GM23338 (cell line): Measurements from ENCODE around the gene IL1RL1. TPM values are rescaled to one million over a fixed set of nuclear protein-coding genes. Genes with fewer than 3 reads are reported as not detected.

Source experiments
- ATAC-seq: fragments of 200-7000 bp; cut with Tn5 transposase; 3 replicates; pipeline ENCODE4 v1.9.1; 2020
- DNase-seq: peaks from one replicate; pipeline ENCODE4 v3.0.0-alpha.2; 2015; ENCODE audit warnings: low spot score
- H2AFZ ChIP-seq: fragments of 200-600 bp; sonication (generic); 2 replicates; pipeline ENCODE4 v1.8.0; 2016; ENCODE audit warnings: antibody characterized with exemption, mild to moderate bottlenecking, moderate library complexity
- H3F3A ChIP-seq: fragments of 200-600 bp; sonication (generic); replicated peaks from 2 replicates; pipeline ENCODE4 v1.8.0; 2017; ENCODE audit warnings: antibody characterized with exemption, mixed run types, low read depth
- H3K27ac ChIP-seq: fragments of 200-600 bp; sonication (generic); 2 replicates; pipeline ENCODE4 v1.6.1; 2016; ENCODE audit warnings: low read depth
- H3K27me3 ChIP-seq: fragments of 200-600 bp; sonication (generic); 2 replicates; pipeline ENCODE4 v1.8.0; 2016; ENCODE audit warnings: mild to moderate bottlenecking, mixed run types, moderate library complexity; ENCODE audit not compliant: insufficient read depth
- H3K36me3 ChIP-seq: fragments of 200-600 bp; sonication (generic); 2 replicates; pipeline ENCODE4 v1.8.0; 2016; ENCODE audit warnings: mild to moderate bottlenecking; ENCODE audit not compliant: insufficient read depth
- H3K4me1 ChIP-seq: fragments of 200-600 bp; sonication (generic); 2 replicates; pipeline ENCODE4 v1.8.0; 2016; ENCODE audit warnings: mild to moderate bottlenecking, moderate library complexity; ENCODE audit not compliant: insufficient read depth
- H3K4me2 ChIP-seq: fragments of 200-600 bp; sonication (generic); 2 replicates; pipeline ENCODE4 v1.7.1; 2017; ENCODE audit warnings: mixed run types
- H3K4me3 ChIP-seq: fragments of 200-600 bp; sonication (generic); 2 replicates; pipeline ENCODE4 v1.6.1; 2016; ENCODE audit warnings: mixed run types
- H3K79me2 ChIP-seq: fragments of 200-600 bp; sonication (generic); replicated peaks from 2 replicates; pipeline ENCODE4 v1.8.0; 2017; ENCODE audit warnings: mild to moderate bottlenecking; ENCODE audit not compliant: insufficient read depth
- H3K9me2 ChIP-seq: fragments of 200-600 bp; sonication (generic); 2 replicates; pipeline ENCODE4 v1.8.0; 2017; ENCODE audit not compliant: insufficient read depth
- H4K20me1 ChIP-seq: fragments of 200-600 bp; sonication (generic); replicated peaks from 2 replicates; pipeline ENCODE4 v1.8.0; 2017; ENCODE audit warnings: mild to moderate bottlenecking; ENCODE audit not compliant: insufficient read depth
- H3K27ac Mint-ChIP-seq: 2 replicates; pipeline ENCODE4 v1.8.0; 2020; ENCODE audit warnings: inconsistent platforms, mild to moderate bottlenecking, moderate library complexity, mixed read lengths
- H3K27me3 Mint-ChIP-seq: 3 replicates; pipeline ENCODE4 v1.8.0; 2022; ENCODE audit warnings: low read depth, mild to moderate bottlenecking, moderate library complexity, mixed read lengths, inconsistent platforms; ENCODE audit not compliant: insufficient read depth, poor library complexity
- H3K36me3 Mint-ChIP-seq: 3 replicates; pipeline ENCODE4 v1.8.0; 2021; ENCODE audit warnings: low read depth, mild to moderate bottlenecking, inconsistent platforms, moderate library complexity, mixed read lengths
- H3K4me1 Mint-ChIP-seq: 3 replicates; pipeline ENCODE4 v1.8.0; 2020; ENCODE audit warnings: mild to moderate bottlenecking, inconsistent platforms, mixed read lengths
- H3K4me3 Mint-ChIP-seq: 3 replicates; pipeline ENCODE4 v1.8.0; 2021; ENCODE audit warnings: moderate library complexity, mild to moderate bottlenecking, inconsistent platforms, mixed read lengths
- H3K9me3 Mint-ChIP-seq: 3 replicates; pipeline ENCODE4 v1.8.0; 2020; ENCODE audit warnings: moderate library complexity, mild to moderate bottlenecking, inconsistent platforms, mixed read lengths
- CREB1 ChIP-seq: fragments of 250-450 bp; sonication (Bioruptor Pico); IDR thresholded peaks from 2 replicates; pipeline ENCODE4 v1.5.0; 2020; ENCODE audit warnings: low read depth, mild to moderate bottlenecking, moderate library complexity
- CTCF ChIP-seq, 2 experiments: fragments of 200-600 bp in 1 of 2; sonication (generic) in 1 of 2; conservative IDR thresholded peaks; 2 replicates each; pipeline versions ENCODE4 v1.5.1 to v1.6.1; 2016 to 2017; ENCODE audit warnings: antibody characterized with exemption in 2 of 2, low read depth in 2 of 2, mild to moderate bottlenecking in 2 of 2, moderate library complexity in 1 of 2
- EZH2 ChIP-seq: fragments of 200-600 bp; sonication (generic); IDR thresholded peaks from one replicate; pipeline ENCODE4 v1.8.0; 2017; ENCODE audit warnings: antibody characterized with exemption, mild to moderate bottlenecking, low read depth; ENCODE audit not compliant: unreplicated experiment
- EZH2phosphoT487 ChIP-seq: fragments of 200-600 bp; sonication (generic); IDR thresholded peaks from one replicate; pipeline ENCODE4 v1.8.1; 2018; ENCODE audit warnings: antibody characterized with exemption; ENCODE audit not compliant: unreplicated experiment
- POLR2AphosphoS5 ChIP-seq: IDR thresholded peaks from 2 replicates; pipeline ENCODE4 v1.6.1; 2016; ENCODE audit warnings: antibody characterized with exemption, low read depth
- REST ChIP-seq: IDR thresholded peaks from one replicate; pipeline ENCODE4 v1.6.1; 2018; ENCODE audit warnings: antibody characterized with exemption; ENCODE audit not compliant: unreplicated experiment
- STAT1 ChIP-seq: IDR thresholded peaks from one replicate; pipeline ENCODE4 v1.6.1; 2016; ENCODE audit warnings: antibody characterized with exemption; ENCODE audit not compliant: unreplicated experiment
- ZNF114 ChIP-seq: fragments of 250-450 bp; sonication (Bioruptor Pico); IDR thresholded peaks from 2 replicates; pipeline ENCODE4 v1.5.0; 2020; ENCODE audit warnings: mild to moderate bottlenecking, moderate library complexity
- ZNF331 ChIP-seq: fragments of 250-450 bp; sonication (Bioruptor Pico); IDR thresholded peaks from 2 replicates; pipeline ENCODE4 v1.5.0; 2020; ENCODE audit warnings: low read depth, mild to moderate bottlenecking, moderate library complexity
- ZNF462 ChIP-seq: fragments of 250-450 bp; sonication (Bioruptor Pico); IDR thresholded peaks from 2 replicates; pipeline ENCODE4 v1.5.0; 2020; ENCODE audit warnings: mild to moderate bottlenecking, moderate library complexity
- polyA plus RNA-seq: library from polyadenylated mRNA; unstranded; fragments of >200 nt; fragmentation: Nextera tagmentation; extraction: Ambion mirVana; gene quantifications from 2 replicates; pipeline ENCODE4 v1.2.1, GENCODE V29; 2016
- total RNA-seq: library from RNA; depleted of rRNA; stranded (reverse); fragments of >200 nt; shearing (Covaris generic); gene quantifications from 2 replicates; pipeline ENCODE4 v1.2.3, GENCODE V29; 2014

The IL1RL1 gene
- total and polyA plus RNA-seq, 2 experiments from 2014 or later: not detected

GRCh38 chr2:102399499-102400141 lies 88.3 kb downstream of the IL1RL1 start (continued):
- TF ChIP-seq ZNF462: no peak
- no peak for TF ChIP-seq POLR2AphosphoS5
- TF ChIP-seq EZH2: no peak
- TF ChIP-seq STAT1: no peak

GRCh38 chr2:102401456-102401855 lies 90.1 kb downstream of the IL1RL1 start:
- Histone ChIP-seq H4K20me1 (no peaks in the 10 kb centered on the region), H2AFZ (no peak overlapping the region), H3K9me2 (no peaks in the 10 kb centered on the region), H3K4me1 (no peaks in the 10 kb centered on the region), H3K4me2 (no peak overlapping the region), H3K27me3 (no peaks in the 10 kb centered on the region), H3K79me2 (no peaks in the 10 kb centered on the region), H3F3A (no peaks in the 10 kb centered on the region), H3K4me3 (no peak overlapping the region), H3K36me3 (no peaks in the 10 kb centered on the region), H3K27ac (no peak overlapping the region)
- Mint-ChIP-seq H3K36me3 (no peaks in the 10 kb centered on the region), H3K4me3 (no peak overlapping the region), H3K4me1 (no peaks in the 10 kb centered on the region), H3K27ac (no peak overlapping the region), H3K27me3 (no peaks in the 10 kb centered on the region), H3K9me3 (no peaks in the 10 kb centered on the region)
- no peak for DNase-seq
- ATAC-seq: no peak
- TF ChIP-seq EZH2 (no peak), ZNF114 (CRISPR knock-in tag) (no peak), EZH2phosphoT487 (no peak), REST (no peak), CTCF (conservative IDR thresholded peaks at IDR 0.05; ENCODE audit: low read depth in 2 of 2) (no peak), CREB1 (CRISPR knock-in tag) (no peak), ZNF331 (CRISPR knock-in tag) (no peak), STAT1 (no peak)
